Sigmoid colon (tissue), 7 donors: ENCODE results near the gene ZBTB40. TPM values are rescaled to one million over a fixed set of nuclear protein-coding genes. Genes with fewer than 3 reads are reported as not detected.

ENCODE experiments used
- DNase-seq: peaks from one replicate; pipeline ENCODE4 v3.0.0-alpha.2; 2019
- H3K27ac ChIP-seq, 4 donors: fragments of 200-600 bp; sonication (generic); one replicate each; pipeline ENCODE4 v1.5.1; 2016 to 2019; ENCODE audit warnings: mild to moderate bottlenecking in 1 of 4
- H3K27me3 ChIP-seq, 3 donors: fragments of 200-600 bp; sonication (generic); one replicate each; pipeline ENCODE4 v1.5.1; 2019; ENCODE audit warnings: mild to moderate bottlenecking in 1 of 3
- H3K36me3 ChIP-seq, 4 donors: fragments of 200-600 bp; sonication (generic); one replicate each; pipeline ENCODE4 v1.5.1; 2016 to 2019
- H3K4me1 ChIP-seq, 4 donors: fragments of 200-600 bp; sonication (generic); one replicate each; pipeline ENCODE4 v1.5.1; 2017 to 2019
- H3K4me3 ChIP-seq, 4 donors: fragments of 200-600 bp; sonication (generic); one replicate each; pipeline ENCODE4 v1.5.1; 2017 to 2019; ENCODE audit warnings: mild to moderate bottlenecking in 2 of 4, moderate library complexity in 1 of 4
- H3K9me3 ChIP-seq, 4 donors: fragments of 200-600 bp in 3 of 4; sonication (generic) in 3 of 4; one replicate each; pipeline versions ENCODE4 v1.5.1 to v1.6.1; 2013 to 2019
- CTCF ChIP-seq, 4 experiments: fragments of 450-650 bp in 3 of 4; fragments of 200-600 bp in 1 of 4; IDR thresholded peaks; one replicate each; pipeline ENCODE4 v1.5.1; 2016 to 2019; ENCODE audit warnings: antibody characterized with exemption in 4 of 4, mild to moderate bottlenecking in 3 of 4, moderate library complexity in 2 of 4
- EP300 ChIP-seq, 4 donors: sonication (generic); formaldehyde crosslinking; IDR thresholded peaks; one replicate each; pipeline ENCODE4 v1.6.1; 2017; ENCODE audit warnings: antibody characterized with exemption in 4 of 4
- POLR2A ChIP-seq, 2 donors: fragments of 450-650 bp; IDR thresholded peaks; one replicate each; pipeline ENCODE4 v1.6.1; 2016; ENCODE audit warnings: antibody characterized with exemption in 2 of 2, mild to moderate bottlenecking in 2 of 2, moderate library complexity in 2 of 2
- POLR2AphosphoS5 ChIP-seq, 4 donors: sonication (generic); formaldehyde crosslinking; IDR thresholded peaks; one replicate each; pipeline ENCODE4 v1.6.1; 2017; ENCODE audit warnings: antibody characterized with exemption in 4 of 4
- WGBS, 2 donors: extraction: QIAGEN DNeasy Blood & Tissue Kit; methylation state at CpG; one replicate each; pipeline ENCODE4 v1.1.7; 2013; 5-methylcytosine and 5-hydroxymethylcytosine counted together
- intact Hi-C: fragments of 100-400 bp; cut with DNase I; formaldehyde crosslinking; loops from one replicate; pipeline ENCODE4 v1.15.1; 2023
- polyA plus RNA-seq, 3 donors: library from polyadenylated mRNA; stranded (reverse); fragments of 200-250 nt; gene quantifications; one replicate each; pipeline ENCODE4 v1.2.3, GENCODE V29; 2013
- total RNA-seq, 4 donors: library from RNA; depleted of rRNA; stranded (reverse); fragments of >200 nt; gene quantifications; one replicate each; pipeline ENCODE4 v1.1.0, GENCODE V29; 2016
- donor health status: healthy with polysubstance abuse.
- donor health status: Bipolar disorder and iron deficiency.
- donor health status: healthy.

The ZBTB40 gene
- total and polyA plus RNA-seq, 7 donors, result 1.8 to 22.2 (median 14.3) TPM

GRCh38 chr1:22411589-22411988 lies 40.1 kb upstream of the ZBTB40 start:
- no peak for TF ChIP-seq POLR2A (IDR thresholded peaks at IDR 0.05)
- TF ChIP-seq CTCF (IDR thresholded peaks at IDR 0.05), result no peak
- TF ChIP-seq EP300 (IDR thresholded peaks at IDR 0.05), result no peak
- no peak for TF ChIP-seq POLR2AphosphoS5 (IDR thresholded peaks at IDR 0.05)
- Histone ChIP-seq H3K9me3 (no peaks in the 10 kb centered on the region), H3K4me3 (no peak overlapping the region), H3K36me3 (no peaks in the 10 kb centered on the region), H3K27ac (no peak overlapping the region), H3K27me3 (peaks cover 0 to 4% (median 0%) of the 10 kb centered on the region in 3 donors), H3K4me1 (peaks cover 0 to 1% (median 0%) of the 10 kb centered on the region in 4 donors)
- WGBS, 2 donors, result 94 to 95% methylated on average over 1 of the region's 1 CpG
- intact Hi-C loops, result no loop called here
- DNase-seq, result no peak

GRCh38 chr1:22412932-22413727 lies 38.5 kb upstream of the ZBTB40 start:
- WGBS, 2 donors, result 54 to 74% methylated on average over 8 of the region's 8 CpGs

GRCh38 chr1:22413799-22414198 lies 37.9 kb upstream of the ZBTB40 start:
- peaks cover 0 to 7% (median 2%) of the 10 kb centered on the region in 4 donors for H3K4me1 ChIP-seq
- no peak overlapping the region for H3K27ac ChIP-seq
- no peaks in the 10 kb centered on the region for H3K9me3 ChIP-seq
- no peak for DNase-seq
- 0 to 46% methylated on average over 1 of the region's 1 CpG for WGBS, 2 donors
- intact Hi-C loops, result no loop called here
- no peaks in the 10 kb centered on the region for H3K36me3 ChIP-seq
- no peak overlapping the region for H3K4me3 ChIP-seq
- TF ChIP-seq EP300 (IDR thresholded peaks at IDR 0.05) (no peak), CTCF (IDR thresholded peaks at IDR 0.05) (no peak), POLR2A (IDR thresholded peaks at IDR 0.05) (no peak), POLR2AphosphoS5 (IDR thresholded peaks at IDR 0.05) (no peak)
- H3K27me3 ChIP-seq, result peaks cover 0 to 14% (median 0%) of the 10 kb centered on the region in 3 donors

More at GRCh38 chr1:22412932-22413727, 38.5 kb upstream of the ZBTB40 start:
- intact Hi-C loops, result no loop called here
- no peaks in the 10 kb centered on the region for H3K9me3 ChIP-seq
- H3K27me3 ChIP-seq, result peaks cover 0 to 7% (median 0%) of the 10 kb centered on the region in 3 donors
- no peak for DNase-seq
- H3K36me3 ChIP-seq, result no peaks in the 10 kb centered on the region
- H3K27ac ChIP-seq, result no peak overlapping the region
- TF ChIP-seq CTCF (IDR thresholded peaks at IDR 0.05), result no peak
- TF ChIP-seq POLR2AphosphoS5 (IDR thresholded peaks at IDR 0.05), result no peak
- no peak for TF ChIP-seq EP300 (IDR thresholded peaks at IDR 0.05)
- TF ChIP-seq POLR2A (IDR thresholded peaks at IDR 0.05), result no peak
- no peak overlapping the region for H3K4me3 ChIP-seq
- peaks cover 0 to 4% (median 2%) of the 10 kb centered on the region in 4 donors for H3K4me1 ChIP-seq

- intact Hi-C loops, result no loop called here
- Histone ChIP-seq H3K27me3 (peaks cover 0 to 16% (median 0%) of the 10 kb centered on the region in 3 donors), H3K4me3 (no peak overlapping the region), H3K36me3 (no peaks in the 10 kb centered on the region), H3K4me1 (peaks cover 0 to 12% (median 2%) of the 10 kb centered on the region in 4 donors), H3K27ac (no peak overlapping the region), H3K9me3 (no peaks in the 10 kb centered on the region)
- TF ChIP-seq EP300 (IDR thresholded peaks at IDR 0.05) (no peak), POLR2AphosphoS5 (IDR thresholded peaks at IDR 0.05) (no peak), POLR2A (IDR thresholded peaks at IDR 0.05) (no peak), CTCF (IDR thresholded peaks at IDR 0.05) (no peak)
- DNase-seq, result no peak
- 18 to 69% methylated on average over 11 of the region's 11 CpGs for WGBS, 2 donors
Measured at GRCh38 chr1:22414244-22414751, 37.4 kb upstream of the ZBTB40 start.
